ENCODE data around the gene CARD10. TPM values are rescaled to one million over a fixed set of nuclear protein-coding genes. Genes with fewer than 3 reads are reported as not detected.

CARD10 gene
- polyA plus RNA-seq, 1 donor (not counting 4 experiments of a cell fraction or from before 2014, with no cell fraction given) = 32.2 TPM

DNA sequence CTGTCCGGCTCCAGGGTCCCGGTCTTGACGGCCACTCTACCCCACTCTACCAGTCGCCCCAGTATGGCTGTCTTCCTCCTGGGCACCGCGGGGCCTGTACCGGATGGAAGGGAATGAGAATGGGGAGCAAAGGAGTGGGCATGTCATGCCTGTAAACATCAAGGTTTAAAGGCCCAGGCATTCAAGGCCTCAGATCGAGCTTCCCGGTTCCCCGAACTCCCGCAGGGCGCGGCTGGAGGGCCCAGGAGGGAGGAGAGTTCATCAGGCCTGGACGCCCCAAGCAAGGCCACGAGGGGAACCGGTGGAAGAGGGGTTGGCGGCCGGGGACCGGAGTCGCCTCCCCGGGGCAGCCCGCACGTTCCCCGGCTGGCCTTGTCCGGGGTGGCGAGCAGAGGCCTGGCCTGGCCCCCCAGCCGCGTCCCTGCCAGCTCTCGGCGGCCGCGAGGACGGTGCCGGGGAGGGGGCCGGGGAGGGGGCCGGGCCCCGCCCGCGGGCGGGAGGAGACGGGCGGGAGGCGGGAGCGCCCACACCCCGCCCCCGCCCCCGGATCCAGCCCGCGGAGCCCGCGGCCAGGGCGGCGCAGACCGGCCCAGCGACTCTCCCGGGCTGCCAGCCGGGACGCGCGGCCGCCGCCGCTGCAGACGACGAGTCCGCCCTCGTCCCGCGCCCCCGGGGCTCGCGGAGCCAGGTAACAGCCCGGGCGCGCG lies 40.8 kb upstream of the CARD10 start, which contains the start of gene CDC42EP1:
CDC42EP1 (plus strand) TSS at position 580 of the 707 bp plus-strand sequence. CDS start 5,870 bp downstream, outside the sequence.
- peaks cover 11% of the 10 kb centered on the region for H3K9me1 ChIP-seq (ENCODE audit: control insufficient read depth, extremely low read depth, insufficient read depth, low read length)
- DNase-seq (ENCODE audit: low read depth, low spot score) (no peak), FAIRE-seq (no peak)
- no peaks in the 10 kb centered on the region for H3K9me3 ChIP-seq (ENCODE audit: control insufficient read depth, low read depth, low read length)
- peak within 1 kb of the TSS; percentile 85 for H3K27ac ChIP-seq (ENCODE audit: control insufficient read depth, insufficient read depth, low read length)
- TF ChIP-seq, protein P1, sequence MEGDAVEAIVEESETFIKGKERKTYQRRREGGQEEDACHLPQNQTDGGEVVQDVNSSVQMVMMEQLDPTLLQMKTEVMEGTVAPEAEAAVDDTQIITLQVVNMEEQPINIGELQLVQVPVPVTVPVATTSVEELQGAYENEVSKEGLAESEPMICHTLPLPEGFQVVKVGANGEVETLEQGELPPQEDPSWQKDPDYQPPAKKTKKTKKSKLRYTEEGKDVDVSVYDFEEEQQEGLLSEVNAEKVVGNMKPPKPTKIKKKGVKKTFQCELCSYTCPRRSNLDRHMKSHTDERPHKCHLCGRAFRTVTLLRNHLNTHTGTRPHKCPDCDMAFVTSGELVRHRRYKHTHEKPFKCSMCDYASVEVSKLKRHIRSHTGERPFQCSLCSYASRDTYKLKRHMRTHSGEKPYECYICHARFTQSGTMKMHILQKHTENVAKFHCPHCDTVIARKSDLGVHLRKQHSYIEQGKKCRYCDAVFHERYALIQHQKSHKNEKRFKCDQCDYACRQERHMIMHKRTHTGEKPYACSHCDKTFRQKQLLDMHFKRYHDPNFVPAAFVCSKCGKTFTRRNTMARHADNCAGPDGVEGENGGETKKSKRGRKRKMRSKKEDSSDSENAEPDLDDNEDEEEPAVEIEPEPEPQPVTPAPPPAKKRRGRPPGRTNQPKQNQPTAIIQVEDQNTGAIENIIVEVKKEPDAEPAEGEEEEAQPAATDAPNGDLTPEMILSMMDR (optimal IDR thresholded peaks at IDR 0.05 in 1 of 3, IDR thresholded peaks at IDR 0.05 in 1 of 3, conservative IDR thresholded peaks at IDR 0.05 in 1 of 3; ENCODE audit: extremely low read depth in 1 of 3, insufficient read depth in 2 of 3, low read length in 3 of 3) = no peak
- no peak for TF ChIP-seq EZH2 (IDR thresholded peaks at IDR 0.05; ENCODE audit: low read length)
- peaks cover 0 to 21% of the 10 kb centered on the region in 2 experiments for H3K36me3 ChIP-seq (ENCODE audit: control insufficient read depth in 2 of 2, extremely low read depth in 1 of 2, insufficient read depth in 2 of 2, low read length in 2 of 2)
- peaks cover 17% of the 10 kb centered on the region for H4K20me1 ChIP-seq (ENCODE audit: control insufficient read depth, extremely low read depth, insufficient read depth, low read length)
- dilution Hi-C loops (cut with MboI; ENCODE audit: extremely low pct_ligation_motif_present, low sequenced_read_pairs) = no loop called here
- peak within 1 kb of the TSS; percentile 74 to 95 (median 77) for H3K4me3 ChIP-seq (ENCODE audit: control insufficient read depth in 2 of 3, extremely low read depth in 1 of 3, insufficient read depth in 2 of 3, low read depth in 1 of 3, low read length in 3 of 3)
- peaks cover 51% of the 10 kb centered on the region for H3K4me1 ChIP-seq (ENCODE audit: control insufficient read depth, extremely low read depth, insufficient read depth, low read length)
- peaks cover 35% of the 10 kb centered on the region for H3K79me2 ChIP-seq (ENCODE audit: control insufficient read depth, insufficient read depth, low read length)
- H3K27me3 ChIP-seq (ENCODE audit: control insufficient read depth, extremely low read depth, insufficient read depth, low read length) = no peaks in the 10 kb centered on the region
- H3K9ac ChIP-seq (ENCODE audit: control insufficient read depth, extremely low read depth, insufficient read depth, low read length) = peak within 1 kb of the TSS; percentile 96
- peak within 1 kb of the TSS; percentile 63 for H2AFZ ChIP-seq (ENCODE audit: control insufficient read depth, low read length)
- H3K4me2 ChIP-seq (ENCODE audit: control insufficient read depth, extremely low read depth, insufficient read depth, low read depth, low read length) = peak within 1 kb of the TSS; percentile 92

DNA sequence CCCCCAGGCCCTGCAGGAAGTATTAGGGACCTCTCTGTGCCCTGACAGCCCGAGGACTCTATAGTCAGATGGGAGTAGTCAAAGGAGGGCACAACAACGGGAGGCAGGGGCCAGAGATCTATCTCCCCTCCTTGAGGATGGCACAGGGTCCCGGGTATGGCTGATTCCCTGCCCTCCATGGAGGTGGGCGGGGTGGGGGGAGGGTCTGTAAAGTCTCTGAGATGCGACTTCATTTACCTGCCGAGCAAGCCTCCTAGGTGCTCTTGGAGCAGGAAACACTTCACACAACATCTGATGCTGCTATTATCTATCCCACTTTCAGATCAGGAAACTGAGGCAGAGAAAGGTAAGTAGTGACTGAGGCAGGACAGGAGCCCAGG lies 40.3 kb upstream of the CARD10 start:
- peaks cover 0 to 21% of the 10 kb centered on the region in 2 experiments for H3K36me3 ChIP-seq (ENCODE audit: control insufficient read depth in 2 of 2, extremely low read depth in 1 of 2, insufficient read depth in 2 of 2, low read length in 2 of 2)
- H2AFZ ChIP-seq (ENCODE audit: control insufficient read depth, low read length) = peak overlapping the region; percentile 63
- peaks cover 11% of the 10 kb centered on the region for H3K9me1 ChIP-seq (ENCODE audit: control insufficient read depth, extremely low read depth, insufficient read depth, low read length)
- peaks cover 12% of the 10 kb centered on the region for H4K20me1 ChIP-seq (ENCODE audit: control insufficient read depth, extremely low read depth, insufficient read depth, low read length)
- peak overlapping the region; percentile 69 for H3K4me2 ChIP-seq (ENCODE audit: control insufficient read depth, extremely low read depth, insufficient read depth, low read depth, low read length)
- H3K4me3 ChIP-seq (ENCODE audit: control insufficient read depth in 2 of 3, extremely low read depth in 1 of 3, insufficient read depth in 2 of 3, low read depth in 1 of 3, low read length in 3 of 3) = peak overlapping the region; percentile 32 to 50 (median 47)
- TF ChIP-seq, protein P1 (optimal IDR thresholded peaks at IDR 0.05 in 1 of 3, IDR thresholded peaks at IDR 0.05 in 1 of 3, conservative IDR thresholded peaks at IDR 0.05 in 1 of 3; ENCODE audit: extremely low read depth in 1 of 3, insufficient read depth in 2 of 3, low read length in 3 of 3) = no peak
- no peaks in the 10 kb centered on the region for H3K27me3 ChIP-seq (ENCODE audit: control insufficient read depth, extremely low read depth, insufficient read depth, low read length)
- FAIRE-seq (no peak), DNase-seq (ENCODE audit: low read depth, low spot score) (no peak)
- peak overlapping the region; percentile 96 for H3K9ac ChIP-seq (ENCODE audit: control insufficient read depth, extremely low read depth, insufficient read depth, low read length)
- dilution Hi-C loops (cut with MboI; ENCODE audit: extremely low pct_ligation_motif_present, low sequenced_read_pairs) = no loop called here
- H3K79me2 ChIP-seq (ENCODE audit: control insufficient read depth, insufficient read depth, low read length) = peaks cover 31% of the 10 kb centered on the region
- H3K9me3 ChIP-seq (ENCODE audit: control insufficient read depth, low read depth, low read length) = no peaks in the 10 kb centered on the region
- H3K27ac ChIP-seq (ENCODE audit: control insufficient read depth, insufficient read depth, low read length) = peak overlapping the region; percentile 66
- H3K4me1 ChIP-seq (ENCODE audit: control insufficient read depth, extremely low read depth, insufficient read depth, low read length) = peaks cover 47% of the 10 kb centered on the region

Data from keratinocyte (primary cell).